IMR-90 (cell line): ENCODE results near the gene PIGP.

Experiments
- CEBPB ChIP-seq: IDR thresholded peaks from 2 replicates; pipeline ENCODE4 v1.6.1; 2012; ENCODE audit warnings: low read depth, low read length, improper control_type of control experiment
- CTCF ChIP-seq: conservative IDR thresholded peaks from 2 replicates; pipeline ENCODE4 v1.5.1; 2012; ENCODE audit warnings: mild to moderate bottlenecking, low read depth, low read length, improper control_type of control experiment
- MXI1 ChIP-seq: IDR thresholded peaks from 2 replicates; pipeline ENCODE4 v1.6.1; 2012; ENCODE audit warnings: low read depth, mild to moderate bottlenecking, low read length, moderate library complexity, borderline replicate concordance
- POLR2A ChIP-seq: IDR thresholded peaks from 2 replicates; pipeline ENCODE4 v1.6.1; 2012; ENCODE audit warnings: mild to moderate bottlenecking, low read depth, low read length
- RAD21 ChIP-seq: IDR thresholded peaks from 2 replicates; pipeline ENCODE4 v1.6.1; 2012; ENCODE audit warnings: low read length, improper control_type of control experiment
- TF ChIP-seq, protein P1 (sequence below): fragments of 150-350 bp; IDR thresholded peaks from 2 replicates; pipeline ENCODE4 v1.6.1; 2016; ENCODE audit warnings: low read depth, mild to moderate bottlenecking, low read length, moderate library complexity, borderline replicate concordance

GRCh38 chr21:37071561-37072273, 1.2 kb downstream of the PIGP start:
- TF ChIP-seq POLR2A (peak; percentile 58), CTCF (no peak), MXI1 (no peak; the same call in 1 of the 2 replicates), RAD21 (no peak), CEBPB (0 out of 2 replicates have a peak, but pooled peaks have one; percentile 44)
- TF ChIP-seq, protein P1, sequence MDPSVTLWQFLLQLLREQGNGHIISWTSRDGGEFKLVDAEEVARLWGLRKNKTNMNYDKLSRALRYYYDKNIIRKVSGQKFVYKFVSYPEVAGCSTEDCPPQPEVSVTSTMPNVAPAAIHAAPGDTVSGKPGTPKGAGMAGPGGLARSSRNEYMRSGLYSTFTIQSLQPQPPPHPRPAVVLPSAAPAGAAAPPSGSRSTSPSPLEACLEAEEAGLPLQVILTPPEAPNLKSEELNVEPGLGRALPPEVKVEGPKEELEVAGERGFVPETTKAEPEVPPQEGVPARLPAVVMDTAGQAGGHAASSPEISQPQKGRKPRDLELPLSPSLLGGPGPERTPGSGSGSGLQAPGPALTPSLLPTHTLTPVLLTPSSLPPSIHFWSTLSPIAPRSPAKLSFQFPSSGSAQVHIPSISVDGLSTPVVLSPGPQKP: no peak
